ENCODE data around the gene CTU1. TPM values are rescaled to one million over a fixed set of nuclear protein-coding genes. Genes with fewer than 3 reads are reported as not detected.

The CTU1 gene
- total RNA-seq, 1 experiment from 2014 or later, result 9.3 TPM

GRCh38 chr19:51059715-51060114, 48.5 kb downstream of the CTU1 start:
- in situ Hi-C loops (cut with HindIII; ENCODE audit: low pct_unique_long_range_greater_than_20kb, low sequenced_read_pairs), result no loop called here
- no peak for DNase-seq (ENCODE audit: low read depth, low spot score)
- no peaks in the 10 kb centered on the region for H3K36me3 ChIP-seq (ENCODE audit: control insufficient read depth, insufficient read depth, low read length)
- BruUV-seq (replicated peaks), result no TSS peak
- no peak overlapping the region for H3K4me3 ChIP-seq (ENCODE audit: low read depth in 2 of 2, low read length in 2 of 2)
- intact Hi-C loops (cut with micrococcal nuclease; ENCODE audit: unreplicated experiment), result no loop called here
- H3K27ac ChIP-seq (ENCODE audit: low read length), result no peak overlapping the region
- no peak for TF ChIP-seq REST (IDR thresholded peaks at IDR 0.05; ENCODE audit: insufficient read depth in 1 of 2, low read depth in 2 of 2, low read length in 1 of 2)
- no peak for TF ChIP-seq TCF7L2 (IDR thresholded peaks at IDR 0.05; ENCODE audit: low read depth, low read length)
- no peak for TF ChIP-seq SIN3A (IDR thresholded peaks at IDR 0.05; ENCODE audit: borderline replicate concordance, insufficient read depth, low read depth, low read length)
- no peak for TF ChIP-seq CTCF (IDR thresholded peaks at IDR 0.05)
- H3K9me3 ChIP-seq (ENCODE audit: control insufficient read depth, insufficient read depth, low read depth, low read length), result no peaks in the 10 kb centered on the region
- no peak for ATAC-seq
- CTCF ChIA-PET, result no interaction called here
- H3K4me1 ChIP-seq (ENCODE audit: control insufficient read depth, insufficient read depth, low read length), result no peaks in the 10 kb centered on the region
- H3K27me3 ChIP-seq (ENCODE audit: control insufficient read depth, insufficient read depth, low read length), result no peaks in the 10 kb centered on the region; the same call in 1 of the 2 replicates
- POLR2A ChIA-PET, result no interaction called here

DNA sequence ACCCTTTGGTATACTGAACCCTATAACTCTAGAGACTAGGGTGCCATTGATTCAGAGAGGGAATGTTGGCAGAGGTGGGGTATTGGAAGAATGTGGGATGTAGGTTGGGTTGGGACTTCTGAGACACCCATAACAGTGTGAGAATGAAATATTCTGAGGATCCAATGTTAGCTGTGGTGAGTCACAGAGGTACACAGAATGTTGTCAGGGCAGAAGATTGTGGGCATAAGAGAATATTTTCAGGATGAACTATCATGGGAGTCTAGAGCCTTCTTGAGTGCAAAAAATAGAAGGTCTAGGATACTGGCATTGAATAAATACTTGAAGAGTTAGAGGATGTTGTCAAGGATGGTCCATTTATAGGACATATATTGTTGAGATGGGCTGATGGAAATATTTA, 52.3 kb downstream of the CTU1 start:
- intact Hi-C loops (cut with micrococcal nuclease; ENCODE audit: unreplicated experiment) (no loop called here), in situ Hi-C loops (cut with HindIII; ENCODE audit: low pct_unique_long_range_greater_than_20kb, low sequenced_read_pairs) (no loop called here)
- DNase-seq (ENCODE audit: low read depth, low spot score), result no peak
- H3K27me3 ChIP-seq (ENCODE audit: control insufficient read depth, insufficient read depth, low read length), result no peaks in the 10 kb centered on the region; the same call in 1 of the 2 replicates
- H3K9me3 ChIP-seq (ENCODE audit: control insufficient read depth, insufficient read depth, low read depth, low read length), result no peaks in the 10 kb centered on the region
- H3K4me1 ChIP-seq (ENCODE audit: control insufficient read depth, insufficient read depth, low read length), result no peaks in the 10 kb centered on the region
- TF ChIP-seq CTCF (IDR thresholded peaks at IDR 0.05) (no peak), SIN3A (IDR thresholded peaks at IDR 0.05; ENCODE audit: borderline replicate concordance, insufficient read depth, low read depth, low read length) (no peak), REST (IDR thresholded peaks at IDR 0.05; ENCODE audit: insufficient read depth in 1 of 2, low read depth in 2 of 2, low read length in 1 of 2) (no peak), POLR2AphosphoS5 (IDR thresholded peaks at IDR 0.05; ENCODE audit: low read depth, low read length) (no peak), TCF7L2 (IDR thresholded peaks at IDR 0.05; ENCODE audit: low read depth, low read length) (no peak)
- CTCF ChIA-PET, result no interaction called here
- POLR2A ChIA-PET, result no interaction called here
- BruUV-seq (replicated peaks), result no TSS peak
- no peak overlapping the region for H3K4me3 ChIP-seq (ENCODE audit: low read depth in 2 of 2, low read length in 2 of 2)
- no peak overlapping the region for H3K27ac ChIP-seq (ENCODE audit: low read length)
- no peak for ATAC-seq
- H3K36me3 ChIP-seq (ENCODE audit: control insufficient read depth, insufficient read depth, low read length), result no peaks in the 10 kb centered on the region

Other genes starting within 250 kb of the CTU1 start
- gene KLK2, start 235.0 kb downstream of the CTU1 start, total RNA-seq (2021; ENCODE audit: unreplicated experiment), result not detected
- gene KLK4, start 197.0 kb downstream of the CTU1 start, total RNA-seq (2021; ENCODE audit: unreplicated experiment), result not detected
- gene KLK5, start 155.4 kb downstream of the CTU1 start, total RNA-seq (2021; ENCODE audit: unreplicated experiment), result not detected
- not detected for gene KLK6, start 138.8 kb downstream of the CTU1 start, total RNA-seq (2021; ENCODE audit: unreplicated experiment)
- not detected for gene KLK7, start 124.5 kb downstream of the CTU1 start, total RNA-seq (2021; ENCODE audit: unreplicated experiment)
- gene KLK8, start 106.8 kb downstream of the CTU1 start, total RNA-seq (2021; ENCODE audit: unreplicated experiment), result not detected
- gene KLK10, start 88.7 kb downstream of the CTU1 start, total RNA-seq (2021; ENCODE audit: unreplicated experiment), result not detected
- gene KLK11, start 81.8 kb downstream of the CTU1 start, total RNA-seq (2021; ENCODE audit: unreplicated experiment), result not detected
- gene KLK12, start 73.4 kb downstream of the CTU1 start, total RNA-seq (2021; ENCODE audit: unreplicated experiment), result not detected
- not detected for gene KLK13, start 43.3 kb downstream of the CTU1 start, total RNA-seq (2021; ENCODE audit: unreplicated experiment)
- not detected for gene KLK14, start 25.5 kb downstream of the CTU1 start, total RNA-seq (2021; ENCODE audit: unreplicated experiment)
- not detected for gene SIGLEC9, start 16.5 kb upstream of the CTU1 start, total RNA-seq (2021; ENCODE audit: unreplicated experiment)
- gene SIGLEC7, start 33.9 kb upstream of the CTU1 start, total RNA-seq (2021; ENCODE audit: unreplicated experiment), result not detected
- gene CD33, start 116.7 kb upstream of the CTU1 start, total RNA-seq (2021; ENCODE audit: unreplicated experiment), result 0.13 TPM
- not detected for gene SIGLECL1, start 142.7 kb upstream of the CTU1 start, total RNA-seq (2021; ENCODE audit: unreplicated experiment)
- 0.13 TPM for gene IGLON5, start 203.2 kb upstream of the CTU1 start, total RNA-seq (2021; ENCODE audit: unreplicated experiment)
- 3.3 TPM for gene VSIG10L, start 233.7 kb upstream of the CTU1 start, total RNA-seq (2021; ENCODE audit: unreplicated experiment)

Measured in Panc1 (cell line).